HG02885 (cell line): ENCODE measurements around the gene C3.
"Not testable (repeated sequence)": the region's sequence is repeated elsewhere in the genome, so short reads cannot be mapped to it uniquely, and the experiment has no call there.

Experiments
- ATAC-seq: cut with Tn5 transposase; IDR thresholded peaks from one replicate; pipeline ENCODE4 v1.9.1; 2021; ENCODE audit warnings: mild to moderate bottlenecking; ENCODE audit not compliant: unreplicated experiment, poor library complexity

C3 gene

GRCh38 chr19:6672693-6673290 is 47.7 kb downstream of the C3 start:
- no peak for ATAC-seq

GRCh38 chr19:6671960-6672359 is 48.5 kb downstream of the C3 start:
- no peak for ATAC-seq

GRCh38 chr19:6668691-6669090 is 51.8 kb downstream of the C3 start:
- ATAC-seq = no peak

GRCh38 chr19:6667114-6667627 is 53.3 kb downstream of the C3 start:
- ATAC-seq = no peak

GRCh38 chr19:6664916-6665315 is 55.5 kb downstream of the C3 start:
- no peak for ATAC-seq

GRCh38 chr19:6663236-6664201 is 56.9 kb downstream of the C3 start:
- ATAC-seq = no peak

- no peak for ATAC-seq
These were observed 57.7 kb downstream of the C3 start for GRCh38 chr19:6662702-6663101.

- ATAC-seq = not testable (repeated sequence)
These were observed 58.8 kb downstream of the C3 start for GRCh38 chr19:6661509-6662244.

GRCh38 chr19:6660930-6661329 is 59.5 kb downstream of the C3 start:
- ATAC-seq = no peak

GRCh38 chr19:6656390-6656789 is 64.1 kb downstream of the C3 start:
- not testable (repeated sequence) for ATAC-seq

GRCh38 chr19:6654347-6655310 is 65.8 kb downstream of the C3 start:
- ATAC-seq = no peak

GRCh38 chr19:6652805-6653094 is 67.7 kb downstream of the C3 start:
- ATAC-seq = no peak

- no peak for ATAC-seq
These were observed 68.3 kb downstream of the C3 start for GRCh38 chr19:6651965-6652804.

- ATAC-seq = no peak
These were observed 71.3 kb downstream of the C3 start for GRCh38 chr19:6649185-6649584.

GRCh38 chr19:6648141-6648715 is 72.2 kb downstream of the C3 start:
- no peak for ATAC-seq

- ATAC-seq = no peak
These were observed 75.7 kb downstream of the C3 start for GRCh38 chr19:6644796-6645195.

GRCh38 chr19:6640333-6640732 is 80.1 kb downstream of the C3 start:
- not testable (repeated sequence) for ATAC-seq

- no peak for ATAC-seq
These were observed 81.0 kb downstream of the C3 start for GRCh38 chr19:6639439-6639838.

GRCh38 chr19:6633456-6633813 is 87.0 kb downstream of the C3 start:
- ATAC-seq = not testable (repeated sequence)
